GM19035 (cell line): Measurements from ENCODE around the gene INTS14.

ENCODE experiments used
- ATAC-seq: cut with Tn5 transposase; IDR thresholded peaks from one replicate; pipeline ENCODE4 v1.9.1; 2021; ENCODE audit not compliant: unreplicated experiment

The INTS14 gene

DNA sequence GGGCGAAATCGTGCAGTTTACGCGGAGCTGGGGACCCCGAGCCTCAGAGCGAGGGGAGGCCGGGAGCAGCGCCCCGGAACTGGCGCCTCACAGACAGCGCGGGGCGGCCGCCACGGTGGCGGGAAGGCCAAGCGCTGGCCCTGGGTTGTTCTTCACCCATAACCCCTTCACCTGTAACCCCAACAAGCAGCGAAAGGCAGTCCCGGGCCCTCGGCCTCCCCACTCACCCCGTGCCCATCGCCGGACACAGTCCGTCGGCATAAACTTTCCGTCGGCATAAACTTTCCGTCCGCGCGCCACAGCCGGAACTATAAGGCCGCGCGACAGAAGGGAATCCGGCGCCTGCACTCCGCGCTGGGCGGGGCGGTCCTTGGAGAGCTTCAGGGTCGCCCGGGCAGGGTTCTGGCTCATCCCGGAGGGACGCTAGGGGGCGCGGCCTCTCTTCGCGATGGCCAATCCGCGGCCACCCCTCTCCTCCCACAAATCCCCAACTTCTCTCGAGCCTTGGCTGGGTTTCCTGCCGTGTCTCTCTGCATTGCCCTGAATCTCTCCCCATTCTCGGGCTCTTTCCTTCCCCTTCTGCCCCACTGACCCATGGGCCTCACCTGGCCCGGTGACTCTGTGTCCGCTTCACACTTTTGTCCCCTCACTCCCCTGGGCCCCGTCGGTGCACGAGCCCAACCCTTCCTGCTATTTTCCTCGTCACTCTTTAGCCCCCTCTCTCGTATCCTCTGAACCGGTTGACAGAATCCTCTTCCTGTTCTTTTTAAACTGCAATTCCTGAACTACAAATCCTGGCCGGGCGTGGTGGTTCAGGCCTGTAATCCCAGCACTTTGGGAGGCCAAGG, at the start of gene INTS14:
TSS of gene INTS14 (minus strand) at position 261 of the 848 bp plus-strand sequence. CDS start 3,751 bp downstream, outside the sequence.
- ATAC-seq = peak; percentile 98

- no peak for ATAC-seq
Measured at GRCh38 chr15:65659502-65660052, 48.6 kb upstream of the INTS14 start.

GRCh38 chr15:65655457-65655856, 44.5 kb upstream of the INTS14 start:
- no peak for ATAC-seq

GRCh38 chr15:65655026-65655425, 44.1 kb upstream of the INTS14 start:
- no peak for ATAC-seq

- ATAC-seq = no peak
Measured at GRCh38 chr15:65653801-65654521, 43.0 kb upstream of the INTS14 start.

- no peak for ATAC-seq
Measured at GRCh38 chr15:65653341-65653740, 42.4 kb upstream of the INTS14 start.

GRCh38 chr15:65651831-65652749, 41.2 kb upstream of the INTS14 start:
- ATAC-seq = no peak

GRCh38 chr15:65651042-65651322, 40.1 kb upstream of the INTS14 start:
- no peak for ATAC-seq

- no peak for ATAC-seq
Measured at GRCh38 chr15:65650312-65651041, 39.5 kb upstream of the INTS14 start.

DNA sequence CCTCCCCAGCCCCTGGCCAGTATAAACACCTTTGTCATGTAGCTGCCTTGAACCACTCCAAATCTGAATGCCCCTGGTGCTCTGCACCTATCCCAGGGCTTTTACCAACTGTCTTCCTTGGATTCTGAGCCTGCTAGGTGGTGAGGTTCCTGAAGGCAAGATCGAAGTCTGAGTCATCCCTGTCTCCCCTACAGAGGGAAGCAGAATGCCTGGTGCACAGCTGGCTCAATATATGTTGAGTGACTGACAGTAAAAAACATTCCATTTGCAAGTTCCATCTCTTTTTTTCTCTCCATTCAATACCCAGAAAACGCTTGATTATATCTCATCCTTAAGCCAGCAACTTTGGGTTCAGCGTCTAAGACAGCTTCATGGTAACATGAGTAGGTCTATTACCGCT, 35.6 kb upstream of the INTS14 start:
- ATAC-seq = no peak

GRCh38 chr15:65645392-65645791, 34.5 kb upstream of the INTS14 start:
- no peak for ATAC-seq

DNA sequence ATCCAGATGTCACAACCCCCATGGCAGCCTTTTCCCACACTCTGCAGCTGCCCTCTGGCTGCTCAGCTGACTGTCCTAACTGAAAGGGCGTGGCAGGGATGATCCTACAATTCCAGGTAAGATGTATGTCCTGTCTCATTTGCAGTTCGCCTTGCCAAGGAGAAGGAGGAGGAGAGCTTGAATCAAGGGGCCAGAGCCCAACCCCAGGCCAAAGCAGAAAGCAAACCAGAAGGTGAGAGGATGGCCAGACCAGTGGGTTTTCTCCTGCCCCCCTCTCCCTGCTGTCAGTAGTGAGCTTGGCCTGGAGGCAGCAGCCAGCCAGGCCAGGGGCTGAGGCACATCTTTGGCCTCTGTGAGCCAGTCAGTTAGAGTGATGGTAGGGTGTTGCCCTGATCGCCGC, 33.4 kb upstream of the INTS14 start:
- no peak for ATAC-seq

DNA sequence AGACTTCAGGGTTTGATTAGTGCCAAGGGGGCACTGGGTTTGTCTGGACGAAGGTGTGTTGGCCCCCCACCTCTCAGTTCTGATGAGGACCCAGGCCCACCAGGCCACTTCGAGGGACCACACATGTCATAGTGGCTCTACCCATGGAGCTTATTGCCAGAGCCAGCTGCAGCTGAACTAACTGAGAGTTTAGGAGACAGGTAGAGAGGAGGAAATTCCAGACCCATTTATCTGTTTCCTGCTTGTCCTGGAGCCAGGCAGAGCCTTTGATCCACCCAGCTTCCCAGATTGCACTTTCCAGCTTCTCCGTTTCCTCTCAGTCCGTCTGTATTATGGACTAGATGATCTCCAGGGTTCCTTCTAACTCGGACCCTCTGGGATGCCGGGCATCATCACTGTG, 31.7 kb upstream of the INTS14 start:
- no peak for ATAC-seq

DNA sequence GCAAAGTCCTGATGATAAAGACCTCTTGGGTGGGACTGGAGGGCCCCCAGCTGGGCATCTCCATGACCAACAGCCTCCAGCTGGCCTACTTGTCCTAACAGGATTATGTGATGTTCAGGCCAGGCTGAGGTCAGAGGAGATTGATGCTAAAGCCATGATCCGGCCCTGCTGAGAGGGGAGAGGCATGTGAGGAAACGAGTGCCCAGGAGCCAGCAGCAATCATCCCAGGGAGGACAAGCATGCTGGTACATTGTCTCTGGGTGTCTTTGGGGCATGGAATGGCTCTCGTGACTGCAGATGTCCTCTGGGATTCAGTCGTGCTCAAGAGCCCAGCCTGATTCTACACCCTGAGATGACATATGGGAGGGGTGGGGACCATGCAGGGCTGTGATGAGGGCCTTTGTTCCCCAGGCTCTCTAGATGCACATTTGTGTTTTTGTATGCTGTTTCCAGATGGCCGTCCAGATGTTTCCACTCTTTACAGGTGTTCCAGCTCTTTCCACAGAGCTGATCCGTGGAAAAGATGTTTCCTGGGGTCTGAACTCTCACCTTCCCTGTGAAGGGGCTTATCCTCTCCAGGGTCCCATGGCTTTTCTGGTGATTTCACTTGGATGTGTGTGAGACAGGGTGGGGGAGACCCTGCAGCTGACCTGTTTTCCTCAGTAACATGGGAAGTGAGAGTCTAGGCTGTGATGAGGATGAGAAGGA, 31.0 kb upstream of the INTS14 start:
- ATAC-seq = no peak

DNA sequence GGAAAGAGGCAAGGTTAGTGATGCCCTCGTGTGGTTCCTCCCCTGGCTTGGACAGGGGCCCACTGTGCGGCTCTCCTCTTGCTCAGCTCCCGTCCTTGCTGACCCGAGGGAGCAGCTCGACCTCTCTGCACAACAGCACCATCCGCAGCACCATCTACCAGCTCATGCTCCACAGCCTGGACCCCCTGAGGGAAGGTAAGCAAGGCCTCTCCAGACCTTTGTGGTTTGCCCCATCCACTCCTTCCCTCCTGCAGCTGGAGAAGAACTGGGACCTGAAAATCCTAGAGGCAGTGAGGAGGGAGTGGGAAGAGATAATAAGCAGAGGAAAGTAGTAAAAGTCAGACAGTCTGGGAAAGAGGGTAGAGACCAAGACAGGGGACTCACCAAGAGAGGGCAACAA, 28.6 kb upstream of the INTS14 start:
- no peak for ATAC-seq

DNA sequence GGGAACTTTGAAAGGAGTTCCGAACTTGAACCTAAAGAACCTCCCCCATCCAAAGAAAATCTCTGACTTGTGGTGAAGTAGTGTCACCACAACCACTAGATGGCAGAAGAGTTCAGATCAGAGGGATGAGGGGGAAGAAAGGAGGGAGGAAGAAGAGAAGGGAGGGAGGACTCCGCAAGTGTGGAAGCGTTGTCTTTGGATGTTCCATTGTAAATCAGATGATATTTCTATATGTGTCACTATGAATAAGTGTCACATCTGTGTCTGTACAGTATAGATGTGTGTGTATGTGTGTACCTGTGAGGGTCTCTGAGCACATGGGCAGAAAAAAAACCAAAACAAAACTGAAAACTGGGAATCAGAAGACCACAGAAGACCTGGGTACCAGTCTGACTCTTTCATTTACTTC, 27.8 kb upstream of the INTS14 start:
- no peak for ATAC-seq

GRCh38 chr15:65638109-65638508, 27.2 kb upstream of the INTS14 start:
- ATAC-seq = no peak

- ATAC-seq = no peak
Measured at GRCh38 chr15:65634356-65634755, 23.4 kb upstream of the INTS14 start.

DNA sequence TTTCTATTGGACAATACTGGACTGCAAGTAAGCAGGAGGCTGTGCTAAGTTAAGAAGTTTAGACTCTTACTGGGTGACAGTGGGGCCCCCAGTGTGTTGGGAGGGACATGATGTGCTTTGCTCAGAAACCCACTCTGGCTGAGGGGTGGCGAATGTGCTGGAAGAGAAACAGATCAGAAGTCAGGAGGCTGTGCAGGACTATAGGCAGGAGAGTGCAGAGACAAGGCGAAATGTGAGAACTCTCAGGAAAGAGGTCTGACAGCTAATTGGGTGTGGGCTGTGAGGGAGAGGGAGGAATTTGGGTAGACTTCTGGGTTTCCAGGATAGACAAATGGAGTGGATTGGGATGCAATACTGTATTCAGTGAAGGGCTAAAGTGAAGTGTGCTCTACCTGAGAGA, 22.8 kb upstream of the INTS14 start:
- ATAC-seq = no peak
